Measurements from ENCODE around the gene KDF1.

Gene KDF1

GRCh38 chr1:26959722-26960624 lies at the start of gene KDF1:
TSS of gene KDF1 (minus strand) at chr1:26960468. CDS start at chr1:26952380, 8,088 bp downstream.
- DNase-seq, result peak; percentile 94

GRCh38 chr1:27009601-27010197 lies 49.4 kb upstream of the KDF1 start:
- no peak for DNase-seq

GRCh38 chr1:27007909-27008582 lies 47.8 kb upstream of the KDF1 start:
- no peak for DNase-seq

- no peak for DNase-seq
Measured at GRCh38 chr1:27006683-27007082, 46.4 kb upstream of the KDF1 start.

GRCh38 chr1:27005648-27006496 lies 45.6 kb upstream of the KDF1 start:
- no peak for DNase-seq

GRCh38 chr1:27005166-27005530 lies 44.9 kb upstream of the KDF1 start:
- no peak for DNase-seq

- DNase-seq, result peak; percentile 40
Measured at GRCh38 chr1:27004471-27005165, 44.4 kb upstream of the KDF1 start.

- DNase-seq, result peak; percentile 59
Measured at GRCh38 chr1:27003745-27004470, 43.6 kb upstream of the KDF1 start.

- no peak for DNase-seq
Measured at GRCh38 chr1:27001570-27002360, 41.5 kb upstream of the KDF1 start.

GRCh38 chr1:27000817-27001460 lies 40.7 kb upstream of the KDF1 start:
- no peak for DNase-seq

- no peak for DNase-seq
Measured at GRCh38 chr1:27000090-27000816, 40.0 kb upstream of the KDF1 start.

- no peak for DNase-seq
Measured at GRCh38 chr1:26999440-26999987, 39.2 kb upstream of the KDF1 start.

GRCh38 chr1:26998429-26999300 lies 38.4 kb upstream of the KDF1 start:
- no peak for DNase-seq

- DNase-seq, result no peak
Measured at GRCh38 chr1:26996665-26997064, 36.4 kb upstream of the KDF1 start.

GRCh38 chr1:26996024-26996423 lies 35.8 kb upstream of the KDF1 start:
- DNase-seq, result no peak

GRCh38 chr1:26994787-26995517 lies 34.7 kb upstream of the KDF1 start:
- DNase-seq, result no peak

Data from NCI-H510A (cell line).